HG03045 (cell line): ENCODE measurements around the gene LCE3C.
"Not testable (repeated sequence)": the region's sequence is repeated elsewhere in the genome, so short reads cannot be mapped to it uniquely, and the experiment has no call there.

Source experiments
- ATAC-seq: cut with Tn5 transposase; IDR thresholded peaks from one replicate; pipeline ENCODE4 v1.9.1; 2021; ENCODE audit warnings: mild to moderate bottlenecking, moderate library complexity; ENCODE audit not compliant: unreplicated experiment

Gene LCE3C, protein sequence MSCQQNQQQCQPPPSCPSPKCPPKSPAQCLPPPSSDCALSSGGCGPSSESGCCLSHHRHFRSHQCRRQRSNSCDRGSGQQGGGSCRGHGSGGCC

DNA sequence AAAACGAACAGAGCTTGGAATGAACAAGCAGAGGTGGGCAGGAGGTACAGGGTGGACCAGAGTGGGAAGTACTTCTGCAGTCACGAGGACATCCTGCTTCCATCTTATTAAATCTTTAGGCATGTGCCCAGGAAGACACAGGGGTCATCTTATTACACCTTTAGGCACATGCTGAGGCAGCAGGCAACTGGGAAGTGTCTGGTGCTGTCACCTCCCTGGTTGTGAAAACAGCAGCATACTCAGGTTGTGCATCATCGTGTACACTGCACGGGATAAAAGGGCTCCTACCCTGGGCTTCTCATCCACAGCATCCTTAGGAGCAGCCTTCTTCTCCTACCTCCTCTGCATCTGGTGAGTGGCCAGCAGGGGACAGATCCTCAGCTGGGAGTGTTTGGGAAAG, at the start of gene LCE3C:
Gene LCE3C (plus strand): TSS at position 301 of the 400 bp plus-strand sequence. CDS start 498 bp downstream, outside the sequence.
- no peak for ATAC-seq

GRCh38 chr1:152565115-152565514, 34.9 kb upstream of the LCE3C start:
- no peak for ATAC-seq

- ATAC-seq: no peak
Observed at GRCh38 chr1:152565535-152566215, 34.4 kb upstream of the LCE3C start.

DNA sequence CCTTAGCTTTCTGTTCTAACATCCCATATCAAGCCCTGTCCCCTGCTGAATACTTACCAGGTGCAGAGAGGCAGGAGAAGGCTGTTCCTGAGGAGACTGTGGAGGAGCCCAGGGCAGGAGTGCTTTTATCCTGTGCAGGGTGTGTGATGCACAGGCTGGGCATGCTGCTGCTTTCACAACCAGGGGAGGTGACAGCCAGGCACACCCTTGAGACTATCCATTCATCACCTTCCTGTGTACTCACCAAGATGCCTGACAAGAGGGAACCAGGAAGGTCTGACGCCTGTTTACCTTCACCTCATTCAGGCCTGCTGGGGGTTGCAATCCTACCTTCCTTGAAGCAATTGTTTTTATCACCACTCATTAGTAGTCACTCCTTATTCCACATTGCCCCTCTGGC, 33.4 kb upstream of the LCE3C start, which contains the start of gene LCE3E:
Gene LCE3E (minus strand): TSS at position 100 of the 400 bp plus-strand sequence. CDS start 572 bp downstream, outside the sequence.
- no peak for ATAC-seq

DNA sequence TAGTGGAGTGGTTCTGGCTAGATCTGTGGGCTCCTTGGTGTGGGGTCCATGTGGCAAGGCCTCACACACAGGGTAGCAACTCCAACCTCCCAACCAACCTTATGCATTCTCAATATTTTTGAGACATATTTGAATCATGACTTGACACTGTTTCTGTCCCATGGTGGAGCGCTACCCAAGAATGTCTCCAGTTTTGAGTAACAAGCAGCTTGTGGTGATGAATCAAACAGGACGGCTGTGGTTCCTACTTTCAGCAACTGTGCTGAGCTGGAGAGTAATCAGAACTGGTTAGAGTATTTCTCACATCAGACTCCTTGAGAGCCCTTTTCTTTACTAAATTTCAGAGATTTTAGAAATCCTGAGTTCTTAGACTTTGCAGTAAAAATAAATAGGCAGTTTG, 22.9 kb upstream of the LCE3C start:
- ATAC-seq: no peak

- ATAC-seq: not testable (repeated sequence)
Observed at GRCh38 chr1:152579526-152579925, 20.5 kb upstream of the LCE3C start.

DNA sequence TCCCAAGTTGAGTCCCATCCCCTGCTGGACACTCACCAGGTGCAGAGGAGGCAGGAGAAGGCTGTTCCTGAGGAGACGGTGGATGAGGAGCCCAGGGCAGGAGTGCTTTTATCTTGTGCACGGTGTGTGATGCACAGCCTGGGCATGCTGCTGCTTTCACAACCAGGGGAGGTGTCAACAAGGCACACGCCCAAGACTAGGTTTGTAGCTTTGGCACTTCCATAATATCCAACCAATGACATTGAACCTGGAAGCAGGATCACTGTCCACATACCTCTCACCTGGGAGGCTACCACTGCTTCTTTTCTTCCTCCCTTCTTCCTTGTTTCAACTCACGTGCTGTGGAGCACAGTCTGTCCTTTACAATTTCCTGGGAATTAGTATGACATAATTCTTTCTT, 19.6 kb upstream of the LCE3C start, which contains the start of gene LCE3D:
Gene LCE3D (minus strand): TSS at position 84 of the 400 bp plus-strand sequence. CDS start 580 bp downstream, outside the sequence.
- ATAC-seq: no peak

- ATAC-seq: no peak
Observed at GRCh38 chr1:152582647-152583046, 17.4 kb upstream of the LCE3C start.

DNA sequence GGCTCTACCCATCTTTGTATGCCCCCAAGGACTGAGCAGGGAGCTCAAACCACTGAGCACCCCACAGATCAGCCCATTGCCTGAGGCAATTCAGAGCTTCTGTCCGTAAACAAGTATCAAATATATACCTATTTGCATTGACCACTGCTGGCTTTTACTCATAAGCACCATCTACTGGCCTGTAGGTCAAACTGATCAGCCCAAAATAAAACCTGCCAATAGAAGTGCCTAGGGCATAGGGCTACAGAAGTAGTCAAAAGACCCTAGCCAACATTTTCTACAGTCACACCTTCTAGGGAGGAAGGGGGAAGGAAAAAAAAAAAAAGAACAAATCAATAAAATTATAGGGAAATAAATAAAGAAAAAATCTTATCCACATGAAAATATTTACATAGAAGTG, 14.4 kb upstream of the LCE3C start:
- ATAC-seq: no peak

DNA sequence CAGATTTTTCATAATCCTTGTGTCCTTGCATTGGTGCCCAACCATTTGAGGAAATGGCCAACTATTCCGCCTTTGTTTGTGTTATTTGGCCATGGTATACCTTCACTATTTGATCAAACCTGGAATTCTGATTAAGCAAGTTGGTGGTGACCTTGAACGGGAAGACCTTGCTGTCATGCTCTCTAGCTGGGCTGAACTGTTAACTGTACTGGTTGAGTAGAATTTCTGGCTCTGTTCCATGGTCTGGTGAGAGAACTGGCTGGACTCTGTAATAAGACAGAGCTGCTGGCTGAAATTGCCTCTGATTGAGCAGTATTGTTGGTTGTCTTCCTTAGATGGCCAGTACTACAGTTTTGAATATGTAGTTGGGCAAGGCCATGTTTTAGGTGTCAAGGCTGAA, 3.0 kb upstream of the LCE3C start:
- no peak for ATAC-seq

GRCh38 chr1:152613511-152613910, 13.5 kb downstream of the LCE3C start, which contains the start of gene LCE3B:
Gene LCE3B, plus strand, starts transcription at chr1:152613811. Its CDS starts 0 bp downstream, at chr1:152613811.
- no peak for ATAC-seq

DNA sequence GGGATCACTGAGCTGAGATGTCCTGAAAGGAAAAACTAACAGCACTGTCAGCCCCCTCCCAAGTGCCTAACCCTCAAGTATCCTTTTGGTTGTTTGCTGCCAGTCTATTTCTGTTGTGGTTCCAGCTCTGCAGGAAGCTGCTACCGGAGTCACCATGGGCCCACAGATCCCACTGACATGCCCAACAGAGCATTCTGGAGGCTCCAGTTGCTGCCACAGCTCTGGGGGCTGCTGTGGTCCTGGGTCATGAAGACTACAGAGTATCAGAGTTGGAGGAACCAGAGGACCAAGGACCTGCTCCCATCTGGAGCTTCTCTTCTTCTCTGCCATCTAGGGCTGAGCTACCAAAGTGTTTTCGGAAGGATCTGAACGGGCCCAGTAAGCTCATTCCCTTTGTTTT, 22.0 kb downstream of the LCE3C start:
- no peak for ATAC-seq

GRCh38 chr1:152622803-152623202, 22.8 kb downstream of the LCE3C start, which contains the start of gene LCE3A:
Gene LCE3A, minus strand, starts transcription at chr1:152623103. Its CDS starts 0 bp downstream, at chr1:152623103.
- no peak for ATAC-seq

DNA sequence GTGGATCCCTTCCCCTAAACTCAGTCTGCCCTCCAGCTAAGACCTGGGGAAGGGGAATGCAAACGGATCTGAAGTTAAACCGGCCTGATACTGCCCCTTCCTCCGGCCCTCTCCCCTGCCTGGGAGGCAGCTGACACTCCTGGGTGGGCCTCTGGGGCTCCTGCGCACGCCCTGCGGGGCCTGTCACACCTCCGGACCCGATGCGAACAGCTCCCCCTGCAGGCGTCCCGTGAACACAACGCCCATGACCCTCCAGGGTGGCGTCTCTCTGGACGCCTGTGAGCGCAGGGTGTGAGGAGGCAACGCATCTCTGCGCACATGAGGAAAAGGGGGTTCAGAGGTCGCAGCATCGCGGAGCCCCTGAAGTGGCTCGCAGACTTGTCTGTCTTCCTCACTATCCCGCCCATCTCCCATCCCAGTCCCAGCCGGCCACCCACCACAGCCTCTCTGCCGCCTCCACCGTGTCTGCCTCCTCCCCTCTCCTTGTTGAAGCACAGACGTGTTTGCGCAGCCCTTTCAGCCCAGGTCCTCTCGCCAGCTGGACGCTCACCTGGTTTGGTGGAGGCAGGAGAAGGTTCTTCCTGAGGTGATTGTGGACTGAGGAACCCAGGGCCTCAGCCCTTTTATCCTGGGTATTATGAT, 23.3 kb downstream of the LCE3C start:
- ATAC-seq: no peak

DNA sequence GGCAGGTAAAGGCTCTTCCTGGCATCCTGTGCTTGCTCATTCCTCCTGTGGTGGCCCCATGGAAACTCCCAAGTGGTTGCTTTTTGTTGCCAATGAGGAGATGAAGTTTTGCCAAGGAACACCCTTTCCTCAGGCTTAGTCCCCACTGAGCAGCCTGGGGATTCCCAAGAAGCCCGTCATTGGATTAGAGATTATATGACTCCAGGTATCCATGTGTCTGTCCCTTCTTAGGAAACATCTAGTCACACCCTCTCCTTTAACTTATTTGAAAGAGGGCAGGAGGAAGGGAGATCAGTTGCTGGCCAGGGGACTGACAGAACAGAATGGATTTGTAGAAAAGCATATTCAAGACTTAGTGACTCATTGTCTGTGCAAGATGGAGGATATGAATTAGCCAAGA, 26.7 kb downstream of the LCE3C start:
- ATAC-seq: no peak

- ATAC-seq: no peak
Observed at GRCh38 chr1:152630596-152630995, 30.6 kb downstream of the LCE3C start.

GRCh38 chr1:152640351-152640750, 40.3 kb downstream of the LCE3C start:
- ATAC-seq: no peak

DNA sequence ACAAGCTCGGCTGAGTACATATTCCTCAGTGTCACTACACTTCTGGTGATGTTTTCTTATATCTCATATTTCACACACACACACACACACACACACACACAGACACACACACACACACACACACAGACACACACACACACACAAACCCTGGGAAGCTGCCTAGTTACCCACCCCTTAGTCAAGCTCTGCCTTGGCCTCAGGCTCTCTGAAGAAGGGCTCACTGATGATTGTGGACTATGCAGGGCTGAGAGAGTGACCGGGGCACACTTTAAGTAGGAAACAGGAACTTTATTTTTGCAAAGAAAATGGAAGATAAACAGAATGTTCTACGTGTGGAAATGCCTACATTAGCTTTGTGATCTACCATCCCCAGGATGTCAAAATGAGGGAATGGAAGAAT, 43.9 kb downstream of the LCE3C start:
- no peak for ATAC-seq

DNA sequence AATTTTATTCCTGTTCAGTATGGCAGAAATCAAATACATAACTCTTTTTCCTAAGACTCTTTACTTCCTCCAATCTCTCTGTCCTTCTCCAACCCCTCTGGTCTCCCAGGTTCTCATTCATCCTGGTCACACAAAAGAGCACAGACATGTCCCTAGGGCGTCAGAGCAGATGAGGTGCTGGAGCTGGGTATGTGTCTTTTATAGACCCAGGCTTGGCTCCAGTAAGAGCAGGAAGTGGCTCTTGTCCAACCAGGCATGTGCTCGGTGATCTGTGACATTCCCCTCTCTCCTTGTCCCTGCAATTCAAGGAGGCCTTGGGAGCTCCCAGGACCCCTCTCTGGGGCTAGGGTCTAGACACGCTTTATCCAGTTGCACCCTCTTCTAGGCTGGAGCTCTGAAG, 45.1 kb downstream of the LCE3C start:
- no peak for ATAC-seq

DNA sequence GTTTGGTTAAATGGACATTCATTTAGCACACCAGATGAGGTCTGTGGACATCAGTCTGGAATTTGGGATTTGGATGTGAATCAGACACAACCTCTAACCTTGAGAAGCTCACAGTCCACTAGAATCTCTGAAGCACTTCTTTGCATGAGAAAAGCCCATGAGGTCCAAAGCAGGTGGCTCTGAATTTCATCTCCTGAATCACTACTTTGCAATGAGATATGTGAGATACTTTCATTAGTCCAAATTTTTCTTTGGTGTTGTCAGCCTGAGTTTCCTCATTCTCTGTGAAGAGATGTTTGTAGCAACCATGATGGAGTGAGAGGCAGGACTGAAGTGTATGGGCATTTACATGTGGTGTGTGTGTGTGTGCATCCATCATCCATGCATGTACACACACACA, 46.6 kb downstream of the LCE3C start:
- no peak for ATAC-seq
